CD4-positive, alpha-beta T cell (primary cell): ENCODE measurements around the gene ACSBG1. TPM values are rescaled to one million over a fixed set of nuclear protein-coding genes. Genes with fewer than 3 reads are reported as not detected.
A peak's percentile ranks its signal among the peaks of the same experiment; 100 is the strongest.

Source experiments
- ATAC-seq: fragments of 200-7000 bp; cut with Tn5 transposase; one replicate; pipeline ENCODE4 v1.10.0; 2022; ENCODE audit warnings: mild to moderate bottlenecking; ENCODE audit not compliant: poor library complexity
- CTCF ChIA-PET: fragments of 350-600 bp; sonication (Branson Sonifier 250); formaldehyde crosslinking; loops from one replicate; lab custom pipeline; 2021; ENCODE audit warnings: antibody characterized with exemption, inconsistent platforms; lab: Charles Lee
- POLR2A ChIA-PET: fragments of 350-600 bp; sonication (Branson Sonifier 250); formaldehyde crosslinking; loops from one replicate; lab custom pipeline; 2021; ENCODE audit warnings: antibody characterized with exemption, inconsistent platforms; lab: Charles Lee
- DNase-seq, 14 experiments: peaks; one replicate each; pipeline ENCODE4 v3.0.0-alpha.2; 2013 to 2020; ENCODE audit warnings: mixed read lengths in 2 of 14
- H3K27ac ChIP-seq, 2 donors: one replicate each; pipeline versions ENCODE4 v1.5.1 to v1.7.0; 2013; ENCODE audit warnings: low read length in 2 of 2, low read depth in 1 of 2, mild to moderate bottlenecking in 1 of 2
- H3K27me3 ChIP-seq, 2 experiments: 1 replicate in 1 of 2; 2 replicates in 1 of 2; pipeline versions ENCODE4 v1.6.1 to v1.7.0; 2013; ENCODE audit warnings: low read length in 2 of 2, control low read depth in 1 of 2, mild to moderate bottlenecking in 1 of 2, moderate library complexity in 1 of 2; ENCODE audit not compliant: insufficient read depth in 2 of 2, control insufficient read depth in 1 of 2
- H3K36me3 ChIP-seq: one replicate; pipeline ENCODE4 v1.6.1; 2013; ENCODE audit warnings: low read length, control low read depth; ENCODE audit not compliant: insufficient read depth
- H3K4me1 ChIP-seq: one replicate; pipeline ENCODE4 v1.6.1; 2013; ENCODE audit warnings: low read length, control low read depth; ENCODE audit not compliant: insufficient read depth
- H3K4me3 ChIP-seq: one replicate; pipeline ENCODE4 v1.5.1; 2013; ENCODE audit warnings: mild to moderate bottlenecking, low read length, moderate library complexity
- H3K9me3 ChIP-seq, 2 experiments: 1 replicate in 1 of 2; 2 replicates in 1 of 2; pipeline versions ENCODE4 v1.6.1 to v1.7.0; 2013; ENCODE audit warnings: low read length in 2 of 2, mild to moderate bottlenecking in 2 of 2, control low read depth in 1 of 2, moderate library complexity in 1 of 2; ENCODE audit not compliant: control insufficient read depth in 1 of 2, insufficient read depth in 1 of 2
- H3K27ac Mint-ChIP-seq: one replicate; pipeline ENCODE4 v1.8.0; 2020; ENCODE audit warnings: mixed read lengths
- H3K27me3 Mint-ChIP-seq: one replicate; pipeline ENCODE4 v1.8.0; 2021; ENCODE audit warnings: mixed read lengths
- H3K36me3 Mint-ChIP-seq: one replicate; pipeline ENCODE4 v1.8.0; 2021; ENCODE audit warnings: low read depth, mixed read lengths
- H3K4me1 Mint-ChIP-seq: one replicate; pipeline ENCODE4 v1.8.0; 2021; ENCODE audit warnings: low read depth, mixed read lengths
- H3K4me3 Mint-ChIP-seq: one replicate; pipeline ENCODE4 v1.8.0; 2020; ENCODE audit warnings: mild to moderate bottlenecking, mixed read lengths
- H3K9me3 Mint-ChIP-seq: one replicate; pipeline ENCODE4 v1.8.0; 2020; ENCODE audit warnings: mixed read lengths
- CTCF ChIP-seq: fragments of 200-600 bp; IDR thresholded peaks from one replicate; pipeline ENCODE4 v1.8.0; 2022; ENCODE audit warnings: antibody characterized with exemption, mild to moderate bottlenecking
- intact Hi-C, 2 experiments: fragments of 100-400 bp; cut with DNase I in 1 of 2; cut with micrococcal nuclease in 1 of 2; formaldehyde crosslinking; loops; one replicate each; pipeline versions ENCODE4 v1.15.1 to v1.9.0; 2023 to 2025; cut with DNase I, micrococcal nuclease
- total RNA-seq, 174 experiments: library from RNA in 2 of 174; stranded (reverse) in 2 of 174; gene quantifications; one replicate each; pipeline ENCODE4 v1.2.3 and lab custom pipeline; 2021 to 2026

The ACSBG1 gene
- total RNA-seq, 2 experiments from 2014 or later, result 0.05 to 0.22 TPM

- TF ChIP-seq CTCF, result no peak
- ChIA-PET POLR2A (no interaction called here), CTCF (no interaction called here)
- ATAC-seq, result no peak
- H3K4me1 ChIP-seq, result peaks cover 19% of the 10 kb centered on the region
- no peaks in the 10 kb centered on the region for H3K27me3 Mint-ChIP-seq
- H3K27me3 ChIP-seq, result no peaks in the 10 kb centered on the region
- H3K36me3 ChIP-seq, result peaks cover 48% of the 10 kb centered on the region
- no peak overlapping the region for H3K27ac Mint-ChIP-seq
- peaks cover 0 to 3% of the 10 kb centered on the region in 2 experiments for H3K9me3 ChIP-seq
- no peaks in the 10 kb centered on the region for H3K9me3 Mint-ChIP-seq
- peaks cover 70% of the 10 kb centered on the region for H3K36me3 Mint-ChIP-seq
- no peak overlapping the region for H3K4me3 ChIP-seq
- intact Hi-C loops, result no loop called here
- H3K4me3 Mint-ChIP-seq, result no peak overlapping the region
- DNase-seq, result peak in 1 of 14 experiments; percentile 30
- H3K27ac ChIP-seq, result no peak overlapping the region
- H3K4me1 Mint-ChIP-seq, result peaks cover 48% of the 10 kb centered on the region
These were observed 63.3 kb downstream of the ACSBG1 start for GRCh38 chr15:78170848-78171773.

GRCh38 chr15:78168608-78169007 lies 65.8 kb downstream of the ACSBG1 start:
- Histone ChIP-seq H3K36me3 (peaks cover 68% of the 10 kb centered on the region), H3K4me1 (peaks cover 8% of the 10 kb centered on the region), H3K9me3 (peaks cover 0 to 3% of the 10 kb centered on the region in 2 experiments), H3K27me3 (no peaks in the 10 kb centered on the region), H3K4me3 (no peak overlapping the region), H3K27ac (no peak overlapping the region)
- no peak for ATAC-seq
- no peak for DNase-seq
- H3K9me3 Mint-ChIP-seq, result no peaks in the 10 kb centered on the region
- H3K27ac Mint-ChIP-seq, result no peak overlapping the region
- intact Hi-C loops, result no loop called here
- H3K36me3 Mint-ChIP-seq, result peaks cover 90% of the 10 kb centered on the region
- H3K4me1 Mint-ChIP-seq, result peaks cover 28% of the 10 kb centered on the region
- POLR2A ChIA-PET, result no interaction called here
- H3K27me3 Mint-ChIP-seq, result no peaks in the 10 kb centered on the region
- CTCF ChIA-PET, result interaction anchor here (1.6 to 2.2 kb wide), 2 partner anchors 9 to 26 kb away, joined by 3 to 5 read pairs; no protein-coding TSS in a partner anchor
- TF ChIP-seq CTCF, result no peak
- no peak overlapping the region for H3K4me3 Mint-ChIP-seq

- DNase-seq (peak in 3 of 14 experiments; percentile 46 to 67 (median 54)), ATAC-seq (peak; percentile 86)
- peaks cover 74% of the 10 kb centered on the region for H3K36me3 ChIP-seq
- H3K27ac Mint-ChIP-seq, result peak overlapping the region; percentile 3
- H3K27ac ChIP-seq, result no peak overlapping the region
- peaks cover 19% of the 10 kb centered on the region for H3K4me1 Mint-ChIP-seq
- no peaks in the 10 kb centered on the region for H3K27me3 ChIP-seq
- H3K4me1 ChIP-seq, result peaks cover 3% of the 10 kb centered on the region
- no peaks in the 10 kb centered on the region for H3K9me3 Mint-ChIP-seq
- H3K36me3 Mint-ChIP-seq, result peaks cover 91% of the 10 kb centered on the region
- peaks cover 0 to 3% of the 10 kb centered on the region in 2 experiments for H3K9me3 ChIP-seq
- no peak overlapping the region for H3K4me3 ChIP-seq
- TF ChIP-seq CTCF, result no peak
- intact Hi-C loops, result no loop called here
- H3K27me3 Mint-ChIP-seq, result no peaks in the 10 kb centered on the region
- no peak overlapping the region for H3K4me3 Mint-ChIP-seq
- POLR2A ChIA-PET, result no interaction called here
- CTCF ChIA-PET, result interaction anchor here (1.6 to 2.2 kb wide), 2 partner anchors 10 to 28 kb away, joined by 3 to 5 read pairs; no protein-coding TSS in a partner anchor
These were observed 67.0 kb downstream of the ACSBG1 start for GRCh38 chr15:78167227-78167888.
